Measurements from ENCODE around the gene BANF2. TPM values are rescaled to one million over a fixed set of nuclear protein-coding genes. Genes with fewer than 3 reads are reported as not detected.
"Not testable (repeated sequence)": the region's sequence is repeated elsewhere in the genome, so short reads cannot be mapped to it uniquely, and the experiment has no call there.

BANF2 gene
- total RNA-seq, 1 donor from 2014 or later = not detected

- ATAC-seq = no peak
Observed at GRCh38 chr20:17766226-17766625, 66.5 kb downstream of the BANF2 start.

DNA sequence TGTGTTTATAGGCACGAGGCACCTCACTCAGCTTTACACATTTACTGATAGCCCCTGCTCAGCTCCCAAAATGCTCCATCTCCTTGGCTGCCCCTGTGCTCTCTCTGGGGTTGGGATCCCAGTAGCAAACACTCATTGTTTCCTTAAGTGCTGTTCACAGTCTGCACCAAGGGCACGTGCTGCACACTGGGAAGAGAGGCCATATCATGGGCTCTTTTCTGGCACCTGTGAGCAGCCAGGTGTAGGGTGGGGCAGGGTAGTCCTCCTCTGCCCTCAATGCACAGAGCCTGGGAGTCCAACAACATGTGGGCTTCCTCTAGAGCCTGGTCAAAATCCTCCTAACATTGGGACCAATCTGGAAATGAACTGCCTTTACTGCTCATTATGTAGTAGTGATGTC is 67.9 kb downstream of the BANF2 start:
- no peak for ATAC-seq

GRCh38 chr20:17768271-17768670 is 68.5 kb downstream of the BANF2 start:
- no peak for ATAC-seq

GRCh38 chr20:17769716-17770115 is 70.0 kb downstream of the BANF2 start:
- not testable (repeated sequence) for ATAC-seq

DNA sequence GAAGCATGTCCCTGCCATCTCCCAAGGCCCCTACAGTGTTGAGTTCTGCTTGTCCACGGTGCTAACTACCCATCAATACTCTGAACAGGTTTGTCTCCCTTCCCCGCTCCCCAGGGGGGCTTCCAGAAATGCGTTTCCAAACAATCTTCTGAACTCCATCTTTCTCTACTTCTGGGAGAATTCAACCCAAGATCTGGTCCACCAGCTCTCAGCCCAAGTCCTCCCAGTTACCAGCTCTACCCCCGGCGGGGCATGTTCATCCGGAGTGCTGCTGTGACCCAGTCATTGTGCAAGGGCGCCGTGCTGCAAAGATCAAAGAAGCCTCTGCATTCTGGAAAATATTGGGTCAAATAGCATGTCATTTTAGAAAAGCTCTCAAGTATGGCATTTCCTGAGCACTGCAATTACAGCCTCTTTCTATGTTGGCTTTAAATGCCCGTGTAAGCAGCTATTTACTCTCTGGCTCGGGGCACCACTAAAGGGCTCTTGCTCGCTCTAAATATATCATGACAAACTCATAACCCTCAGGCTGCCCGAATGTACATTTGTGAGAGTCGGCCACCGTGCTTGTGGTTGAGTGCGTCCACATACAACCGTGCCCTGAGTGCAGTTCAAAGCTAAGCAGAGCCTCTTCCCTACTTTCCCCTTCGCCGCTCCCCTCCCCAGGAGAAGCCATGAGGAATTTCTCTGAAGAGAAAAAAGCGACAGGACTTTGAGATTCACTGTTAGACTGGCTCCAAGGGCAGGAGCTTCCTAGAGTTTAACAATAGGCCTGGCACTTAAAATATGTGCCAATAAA is 71.6 kb downstream of the BANF2 start:
- no peak for ATAC-seq

DNA sequence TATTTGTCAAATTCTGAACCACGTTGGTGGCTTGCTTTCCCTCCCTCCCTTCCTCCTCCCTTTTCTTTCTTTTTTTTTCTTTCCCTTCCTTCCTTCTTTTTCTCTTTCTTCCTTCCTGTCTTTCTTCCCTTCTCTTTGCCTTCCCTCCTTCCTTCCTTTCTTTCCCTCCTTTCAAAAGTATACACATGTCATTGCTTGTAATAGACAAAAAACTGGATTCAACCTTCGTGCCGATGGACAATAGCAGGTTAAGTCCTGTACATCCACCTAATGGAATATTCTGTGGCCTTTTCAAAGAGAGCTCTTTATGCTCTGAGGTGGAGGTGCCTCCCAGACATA is 72.2 kb downstream of the BANF2 start:
- ATAC-seq = no peak

- ATAC-seq = no peak
Observed at GRCh38 chr20:17773619-17774018, 73.9 kb downstream of the BANF2 start.

GRCh38 chr20:17775600-17775999 is 75.8 kb downstream of the BANF2 start:
- no peak for ATAC-seq

DNA sequence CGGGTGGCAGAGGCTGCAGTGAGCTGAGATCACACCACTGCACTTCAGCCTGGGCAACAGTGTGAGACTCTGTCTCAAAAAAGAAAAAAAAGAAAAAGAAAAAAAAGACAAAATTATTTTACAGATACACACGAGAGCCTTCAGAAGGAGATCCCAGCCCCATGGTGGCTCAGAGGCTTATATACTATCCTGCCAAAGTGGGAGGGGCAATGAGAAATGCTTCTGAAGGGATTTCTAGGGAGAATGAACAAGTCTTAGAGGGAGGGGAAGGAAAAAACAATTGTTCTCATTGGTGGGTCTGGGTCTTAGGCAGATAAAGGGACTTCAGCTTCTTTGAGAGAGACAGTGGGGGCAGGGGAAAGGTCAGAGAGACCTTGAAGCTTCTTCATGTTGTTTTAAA is 76.8 kb downstream of the BANF2 start:
- no peak for ATAC-seq

- not testable (repeated sequence) for ATAC-seq
Observed at GRCh38 chr20:17779011-17779410, 79.2 kb downstream of the BANF2 start.

DNA sequence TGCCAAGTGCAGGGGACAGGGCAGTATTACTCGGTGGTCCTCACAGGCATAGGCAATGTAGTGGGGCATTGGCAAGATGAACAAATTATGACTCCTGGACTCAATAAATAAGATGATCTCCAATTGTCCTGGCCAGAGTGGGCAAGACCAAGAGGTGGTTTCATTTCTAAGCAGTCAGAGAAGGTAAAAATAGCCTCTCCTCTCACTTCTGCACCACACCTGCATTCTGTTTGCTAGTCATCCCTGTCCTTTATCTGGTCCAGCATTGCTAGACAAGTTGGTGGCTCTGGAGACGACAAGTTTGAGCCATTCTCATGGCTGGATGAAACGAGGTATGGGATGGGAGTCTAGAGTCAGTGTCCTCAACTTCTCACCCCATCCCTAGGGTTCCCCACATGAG is 83.0 kb downstream of the BANF2 start:
- no peak for ATAC-seq

DNA sequence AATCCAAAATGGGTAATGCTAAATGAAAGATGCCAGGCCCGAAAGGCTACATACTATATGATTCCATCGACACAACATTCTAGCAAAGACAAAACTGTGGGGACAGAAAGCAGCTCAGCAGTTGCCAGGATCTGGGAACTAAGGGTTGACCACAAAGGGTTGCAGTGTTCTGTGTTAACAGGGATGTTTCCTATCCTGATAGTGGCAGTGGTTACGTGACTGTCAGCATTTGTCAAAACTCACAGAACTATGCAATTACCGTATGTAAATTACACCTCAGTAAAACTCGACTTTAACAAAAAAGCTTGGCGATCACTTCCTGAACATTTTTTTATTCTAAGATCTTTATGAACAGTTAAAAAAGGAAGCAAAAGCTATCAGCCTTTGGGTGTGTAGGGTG is 83.9 kb downstream of the BANF2 start:
- no peak for ATAC-seq

DNA sequence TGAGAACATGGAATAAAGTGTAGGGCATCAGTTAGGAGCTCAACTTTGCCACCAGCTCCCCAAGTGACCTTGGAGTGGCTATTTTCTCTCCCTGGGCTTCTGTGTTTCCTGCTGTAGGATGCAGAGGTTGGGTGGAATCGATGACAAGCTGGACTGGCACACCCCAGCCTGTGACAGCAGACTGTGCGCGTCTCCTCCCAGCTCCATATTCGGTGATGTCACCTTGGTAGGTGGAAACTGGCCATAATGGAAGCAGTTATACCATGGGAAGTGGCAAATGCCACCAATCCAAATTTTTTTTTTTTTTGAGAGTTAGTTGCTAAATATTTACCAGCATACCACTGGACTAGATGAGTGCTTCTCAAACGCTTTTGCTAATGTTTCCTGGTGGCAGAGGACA is 85.2 kb downstream of the BANF2 start:
- no peak for ATAC-seq

Other genes with a start within 250 kb of the BANF2 start
- 1.3 TPM for gene BFSP1, start 168.6 kb upstream of the BANF2 start, total RNA-seq
- 222 TPM for gene DSTN, start 129.9 kb upstream of the BANF2 start, total RNA-seq
- gene RRBP1, start 17.7 kb upstream of the BANF2 start, total RNA-seq = 74.5 TPM